ENCODE data around the gene PAXIP1.
"Not testable (repeated sequence)": the region's sequence is repeated elsewhere in the genome, so short reads cannot be mapped to it uniquely, and the experiment has no call there.

The PAXIP1 gene, protein sequence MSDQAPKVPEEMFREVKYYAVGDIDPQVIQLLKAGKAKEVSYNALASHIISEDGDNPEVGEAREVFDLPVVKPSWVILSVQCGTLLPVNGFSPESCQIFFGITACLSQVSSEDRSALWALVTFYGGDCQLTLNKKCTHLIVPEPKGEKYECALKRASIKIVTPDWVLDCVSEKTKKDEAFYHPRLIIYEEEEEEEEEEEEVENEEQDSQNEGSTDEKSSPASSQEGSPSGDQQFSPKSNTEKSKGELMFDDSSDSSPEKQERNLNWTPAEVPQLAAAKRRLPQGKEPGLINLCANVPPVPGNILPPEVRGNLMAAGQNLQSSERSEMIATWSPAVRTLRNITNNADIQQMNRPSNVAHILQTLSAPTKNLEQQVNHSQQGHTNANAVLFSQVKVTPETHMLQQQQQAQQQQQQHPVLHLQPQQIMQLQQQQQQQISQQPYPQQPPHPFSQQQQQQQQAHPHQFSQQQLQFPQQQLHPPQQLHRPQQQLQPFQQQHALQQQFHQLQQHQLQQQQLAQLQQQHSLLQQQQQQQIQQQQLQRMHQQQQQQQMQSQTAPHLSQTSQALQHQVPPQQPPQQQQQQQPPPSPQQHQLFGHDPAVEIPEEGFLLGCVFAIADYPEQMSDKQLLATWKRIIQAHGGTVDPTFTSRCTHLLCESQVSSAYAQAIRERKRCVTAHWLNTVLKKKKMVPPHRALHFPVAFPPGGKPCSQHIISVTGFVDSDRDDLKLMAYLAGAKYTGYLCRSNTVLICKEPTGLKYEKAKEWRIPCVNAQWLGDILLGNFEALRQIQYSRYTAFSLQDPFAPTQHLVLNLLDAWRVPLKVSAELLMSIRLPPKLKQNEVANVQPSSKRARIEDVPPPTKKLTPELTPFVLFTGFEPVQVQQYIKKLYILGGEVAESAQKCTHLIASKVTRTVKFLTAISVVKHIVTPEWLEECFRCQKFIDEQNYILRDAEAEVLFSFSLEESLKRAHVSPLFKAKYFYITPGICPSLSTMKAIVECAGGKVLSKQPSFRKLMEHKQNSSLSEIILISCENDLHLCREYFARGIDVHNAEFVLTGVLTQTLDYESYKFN

DNA sequence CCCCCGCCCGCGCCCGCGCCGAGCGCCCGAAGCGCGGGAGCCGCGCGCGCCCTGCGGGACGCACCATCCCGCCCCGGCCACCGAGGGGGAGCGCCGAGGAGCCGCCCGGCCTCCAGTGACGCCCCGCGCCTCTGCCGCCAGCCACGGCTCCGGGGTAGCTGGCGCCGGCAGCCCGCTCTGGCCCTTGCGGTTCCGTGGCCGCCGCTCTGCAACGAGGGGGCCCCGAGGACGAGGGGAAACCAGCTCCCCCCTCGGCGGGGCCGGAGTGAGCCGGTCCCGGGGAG lies at the start of gene PAXIP1:
TSS of gene PAXIP1 (minus strand) at position 33 of the 284 bp plus-strand sequence. CDS start 195 bp downstream, outside the sequence.
- DNase-seq, result no peak

DNA sequence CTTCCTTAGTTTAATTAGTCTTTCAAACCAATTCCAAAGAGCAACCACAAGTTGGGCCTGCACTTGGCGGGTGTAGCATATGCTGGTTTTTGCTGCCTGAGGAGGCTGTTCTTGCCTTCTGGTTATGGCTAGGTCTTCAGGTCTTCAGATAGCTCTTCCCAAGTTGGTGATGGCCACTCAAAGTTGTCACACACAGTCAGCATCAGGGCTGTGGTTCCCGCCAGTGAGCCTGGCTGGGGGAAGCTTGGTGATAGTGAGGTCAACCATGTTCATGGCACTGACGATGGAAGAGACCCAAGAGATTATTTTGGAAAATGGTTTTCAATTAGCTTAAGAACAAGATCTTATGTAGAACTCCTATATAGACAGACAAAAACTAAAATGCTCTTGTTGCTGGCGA lies 48.4 kb upstream of the PAXIP1 start:
- no peak for DNase-seq

DNA sequence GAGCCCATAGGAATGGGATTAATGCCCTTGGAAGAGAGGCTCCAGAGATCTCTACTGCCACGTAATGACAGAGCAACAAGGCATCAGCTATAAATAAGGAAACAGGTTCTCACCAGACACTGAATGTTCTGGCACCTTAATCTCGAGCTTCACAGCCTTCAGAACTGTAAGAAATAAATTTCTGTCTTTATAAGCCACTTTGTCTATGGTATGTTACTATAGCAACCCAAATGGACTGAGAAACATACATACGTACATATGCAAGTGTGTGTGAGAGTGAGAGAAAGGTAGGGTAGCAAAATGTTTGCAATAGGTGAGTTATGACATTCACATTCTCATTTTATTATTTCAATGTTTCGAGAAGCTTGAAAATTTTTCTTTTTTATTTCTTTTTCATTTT lies 45.1 kb upstream of the PAXIP1 start:
- no peak for DNase-seq

DNA sequence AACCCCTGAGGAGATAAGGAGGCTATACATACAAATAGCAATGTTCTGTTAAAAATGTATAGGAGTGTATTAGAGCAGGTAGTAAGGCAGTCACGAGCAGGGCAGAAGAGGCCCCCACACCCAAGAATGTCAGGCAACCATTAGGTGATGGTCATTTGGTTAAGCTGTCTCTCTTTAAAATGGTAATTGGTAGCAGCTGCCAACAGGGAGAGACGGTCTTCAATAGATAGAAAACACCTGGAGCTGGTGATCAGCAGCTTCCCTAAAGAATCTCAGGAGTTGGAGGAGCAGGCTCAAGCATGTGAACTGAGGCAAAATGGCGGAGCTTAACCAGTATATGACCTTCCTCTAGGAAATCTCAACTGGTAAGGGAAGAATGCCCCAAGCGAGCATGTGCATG lies 40.8 kb upstream of the PAXIP1 start:
- DNase-seq, result no peak

DNA sequence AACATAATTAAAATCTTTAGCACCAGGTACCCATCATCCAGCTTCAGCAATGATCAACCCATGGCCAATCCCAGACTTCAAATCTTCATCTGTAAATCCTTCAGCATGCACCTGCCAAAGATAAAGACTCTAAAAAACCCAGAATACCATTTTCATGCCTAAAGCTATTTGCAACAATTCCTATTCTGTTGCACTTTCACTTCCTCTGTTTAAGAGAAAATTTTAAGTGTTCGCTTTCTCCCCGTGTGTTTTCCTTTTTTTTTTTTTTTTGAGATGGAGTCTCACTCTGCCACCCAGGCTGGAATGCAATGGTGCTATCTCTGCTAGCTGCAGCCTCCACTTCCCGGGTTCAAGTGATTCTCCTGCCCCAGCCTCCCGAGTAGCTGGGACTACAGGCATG lies 35.4 kb upstream of the PAXIP1 start:
- DNase-seq, result no peak

DNA sequence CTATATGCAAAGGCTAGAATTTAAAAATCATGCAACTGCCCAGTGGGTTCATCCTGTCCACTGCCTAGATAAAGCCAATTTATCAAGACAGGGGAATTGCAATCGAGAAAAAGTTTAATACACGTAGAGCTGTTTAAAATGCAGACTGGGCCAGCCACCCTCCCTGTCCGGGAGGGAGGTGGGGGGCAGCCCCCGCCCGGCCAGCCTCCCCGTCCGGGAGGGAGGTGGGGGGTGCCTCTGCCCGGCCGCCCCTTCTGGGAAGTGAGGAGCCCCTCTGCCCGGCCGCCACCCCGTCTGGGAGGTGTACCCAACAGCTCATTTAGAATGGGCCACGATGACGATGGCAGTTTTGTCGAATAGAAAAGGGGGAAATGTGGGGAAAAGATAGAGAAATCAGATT lies 31.6 kb upstream of the PAXIP1 start:
- not testable (repeated sequence) for DNase-seq

DNA sequence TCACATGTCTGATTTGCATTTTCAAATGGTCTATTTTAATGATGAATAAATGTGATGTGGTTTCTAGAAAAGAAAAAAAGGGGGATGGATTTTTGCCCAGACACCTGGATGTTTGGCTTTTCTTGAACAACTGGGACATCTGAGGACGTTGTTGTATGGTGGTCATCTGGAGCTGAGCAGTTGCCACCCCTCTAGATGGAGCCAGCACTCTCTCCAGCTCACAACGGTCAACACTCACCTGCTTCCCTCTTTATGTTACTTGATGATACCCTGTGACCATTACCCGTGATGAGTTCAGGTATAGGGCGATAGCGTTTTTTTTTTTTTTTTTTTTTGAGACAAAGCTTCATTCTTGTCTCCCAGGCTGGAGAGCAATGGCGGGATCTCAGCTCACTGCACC lies 30.1 kb upstream of the PAXIP1 start:
- DNase-seq, result no peak

DNA sequence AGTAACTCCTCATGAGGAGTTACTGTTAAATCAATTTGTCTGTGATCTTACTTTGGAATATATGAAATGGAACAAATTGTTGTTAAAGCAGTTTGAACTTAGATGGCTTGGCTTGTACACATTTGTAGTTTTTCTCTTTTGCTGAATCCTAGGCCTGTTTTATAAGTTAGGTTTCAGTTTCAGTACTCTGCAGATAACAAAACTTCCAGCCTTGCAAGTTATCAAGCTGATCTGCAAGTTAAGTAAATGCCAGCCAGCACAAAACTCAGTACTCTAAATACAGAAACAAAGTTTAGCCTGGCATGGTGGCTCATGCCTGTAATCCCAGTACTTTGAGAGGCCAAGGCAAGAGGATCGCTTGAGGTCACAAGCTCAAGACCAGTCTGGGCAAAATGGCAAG lies 25.0 kb upstream of the PAXIP1 start:
- no peak for DNase-seq

DNA sequence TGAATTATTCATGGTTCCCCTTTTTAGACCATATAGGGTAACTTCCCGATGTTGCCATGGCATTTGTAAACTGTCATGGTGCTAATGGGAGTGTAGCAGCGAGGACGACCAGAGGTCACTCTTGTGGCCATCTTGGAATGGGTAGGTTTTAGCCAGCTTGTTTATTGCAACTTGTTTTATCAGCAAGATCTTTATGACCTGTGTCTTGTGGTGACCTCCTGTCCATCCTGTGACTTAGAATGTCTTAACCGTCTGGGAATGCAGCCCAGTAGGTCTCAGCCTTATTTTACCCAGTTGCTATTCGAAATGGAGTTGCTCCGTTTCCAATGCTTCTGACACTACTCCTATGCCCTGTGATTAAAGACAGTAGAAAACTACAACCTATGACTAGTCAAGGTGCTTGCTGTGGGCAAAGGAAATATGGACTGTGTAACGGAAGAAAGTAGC lies 18.8 kb upstream of the PAXIP1 start:
- no peak for DNase-seq

DNA sequence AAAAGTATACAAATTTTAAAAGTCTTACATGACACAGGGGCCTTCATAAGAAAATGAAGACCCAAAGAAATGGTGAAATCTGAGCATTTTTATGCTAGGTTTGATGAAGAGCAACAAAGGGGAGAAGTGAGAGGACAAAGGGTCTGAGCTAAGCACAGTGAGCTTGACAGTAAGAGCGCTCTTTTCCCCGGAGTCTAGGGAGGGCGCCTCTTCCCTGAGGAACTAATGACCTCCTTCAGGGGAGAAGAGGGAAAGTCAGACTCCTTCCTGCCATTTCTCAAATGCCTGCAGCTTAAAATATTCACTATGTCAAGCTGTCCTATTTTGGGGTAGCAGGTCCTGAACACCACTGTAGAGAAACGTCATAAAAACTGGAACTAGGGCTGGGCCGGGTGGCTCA lies 18.1 kb upstream of the PAXIP1 start:
- no peak for DNase-seq

DNA sequence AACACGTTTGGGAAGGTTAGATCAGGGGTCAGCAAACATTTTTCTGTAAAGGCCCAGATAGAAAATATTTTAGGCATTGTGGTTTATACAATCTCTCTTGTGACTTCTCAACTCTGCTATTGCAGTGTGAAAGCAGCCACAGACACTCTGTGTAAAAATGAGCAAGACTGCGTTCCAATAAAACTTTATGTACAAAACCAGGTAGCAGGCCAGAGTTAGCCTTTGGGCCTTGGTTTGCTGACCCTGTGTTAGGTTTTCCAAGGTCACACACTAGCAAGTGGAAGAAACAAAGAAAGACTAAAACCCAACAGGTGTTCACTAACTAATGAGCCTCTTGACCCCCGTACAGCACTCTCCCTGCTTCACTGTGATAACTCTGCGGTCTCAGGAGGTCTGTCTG lies 14.9 kb upstream of the PAXIP1 start:
- no peak for DNase-seq

DNA sequence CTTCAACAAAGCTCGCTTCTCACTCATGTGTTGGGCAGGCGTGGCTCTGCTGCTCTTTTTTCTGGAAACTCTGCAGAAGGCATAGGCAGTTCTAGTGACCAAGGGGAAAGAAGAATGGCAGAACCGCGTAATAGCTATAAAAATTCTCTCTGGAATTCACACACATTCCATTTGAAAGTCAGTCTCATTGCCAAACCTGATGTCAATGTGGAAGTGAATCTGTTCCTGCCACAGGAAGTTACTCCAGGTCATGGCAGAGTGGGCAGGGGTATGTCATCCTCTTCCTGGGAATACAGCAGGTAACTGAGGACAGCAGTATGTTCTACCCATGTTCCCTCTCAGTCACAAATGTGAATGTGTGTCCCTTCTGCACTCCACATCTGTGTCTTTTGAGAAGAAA lies 8.2 kb upstream of the PAXIP1 start:
- no peak for DNase-seq

DNA sequence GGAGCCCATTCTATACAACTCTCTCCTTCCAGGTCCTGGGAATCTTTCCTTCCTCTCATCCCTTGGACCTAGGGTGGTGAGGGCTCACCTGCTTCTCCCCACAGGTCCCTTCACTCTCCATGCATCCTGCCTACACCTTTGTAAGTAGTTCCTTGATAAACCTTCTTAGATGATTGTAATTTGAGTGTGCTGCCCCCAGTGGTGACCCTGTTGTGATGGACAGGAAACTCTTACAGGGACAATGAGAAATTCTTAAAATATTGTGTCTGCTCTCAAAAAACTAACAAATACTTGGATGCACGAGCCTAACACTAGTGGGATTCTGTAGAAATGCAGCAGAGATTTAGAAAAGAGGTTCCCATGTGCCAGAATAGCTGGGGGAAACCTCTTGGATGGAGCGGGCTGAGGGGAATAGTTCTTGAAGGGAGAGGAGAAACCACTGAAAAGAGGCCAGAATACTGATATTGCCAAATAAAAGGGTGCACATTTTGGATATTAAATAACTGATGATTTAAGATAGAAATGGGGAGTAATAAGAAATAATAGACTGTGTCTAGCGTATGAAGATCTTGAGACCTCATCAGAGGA lies 6.7 kb upstream of the PAXIP1 start:
- no peak for DNase-seq

DNA sequence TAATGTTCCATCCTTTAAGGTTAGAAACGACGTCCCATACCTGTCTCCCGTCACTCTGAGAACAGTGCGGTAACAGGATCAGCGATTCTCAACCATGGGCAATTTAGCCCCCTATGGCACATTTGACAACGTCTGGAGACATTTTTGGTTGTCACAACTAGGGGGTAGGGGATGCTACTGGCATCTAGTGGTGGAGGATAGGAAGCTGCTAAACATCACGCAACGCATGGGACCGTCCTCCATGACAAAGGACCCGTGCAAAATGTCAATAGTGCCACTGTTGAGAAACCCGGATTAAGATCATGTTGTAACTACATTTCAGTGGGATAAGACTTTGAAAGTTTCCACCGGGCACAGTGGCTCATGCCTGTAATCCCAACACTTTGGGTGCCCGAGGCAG lies 5.0 kb upstream of the PAXIP1 start:
- DNase-seq, result no peak

DNA sequence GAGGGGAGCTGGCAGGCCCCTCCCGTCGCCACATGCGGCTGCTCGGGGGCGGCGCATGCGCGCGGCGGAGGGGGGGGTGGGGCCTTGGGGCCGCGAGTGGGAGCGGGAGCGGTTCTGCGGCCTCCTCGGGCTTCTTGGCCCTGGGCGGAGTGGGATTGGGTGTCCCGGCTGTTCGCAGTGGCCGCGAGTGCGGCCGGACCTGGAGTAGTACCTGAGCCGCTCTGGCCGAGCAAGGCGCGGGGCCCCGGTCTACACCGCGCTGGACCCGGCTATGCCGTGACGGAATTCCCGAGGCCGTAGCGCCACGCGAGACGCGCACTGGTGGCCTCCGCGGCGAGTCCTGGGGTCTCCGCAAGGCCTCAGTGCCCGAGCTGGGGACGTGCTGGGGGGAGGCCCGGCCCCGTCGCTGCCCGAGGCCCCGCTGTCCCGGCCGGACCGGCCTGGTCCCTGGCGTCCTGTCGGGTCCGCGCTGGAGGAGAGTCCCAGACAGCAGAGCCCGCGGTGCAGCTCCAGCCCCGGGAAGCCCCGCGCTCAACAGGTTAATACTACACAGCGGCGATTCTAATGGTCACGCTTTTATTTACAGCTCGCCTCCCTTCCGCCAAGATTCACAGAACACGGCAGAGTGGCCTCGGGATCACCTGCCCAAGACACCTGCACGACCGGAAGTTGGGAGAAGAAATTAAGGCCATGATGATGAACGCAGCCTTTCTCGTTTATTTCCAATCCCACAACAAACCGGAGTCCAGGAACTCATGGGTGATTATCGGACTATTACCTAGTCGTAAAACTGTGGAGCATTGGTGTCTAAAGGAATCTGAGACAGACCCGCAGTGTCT lies 671 bp upstream of the PAXIP1 start:
- peak; percentile 93 for DNase-seq

DNA sequence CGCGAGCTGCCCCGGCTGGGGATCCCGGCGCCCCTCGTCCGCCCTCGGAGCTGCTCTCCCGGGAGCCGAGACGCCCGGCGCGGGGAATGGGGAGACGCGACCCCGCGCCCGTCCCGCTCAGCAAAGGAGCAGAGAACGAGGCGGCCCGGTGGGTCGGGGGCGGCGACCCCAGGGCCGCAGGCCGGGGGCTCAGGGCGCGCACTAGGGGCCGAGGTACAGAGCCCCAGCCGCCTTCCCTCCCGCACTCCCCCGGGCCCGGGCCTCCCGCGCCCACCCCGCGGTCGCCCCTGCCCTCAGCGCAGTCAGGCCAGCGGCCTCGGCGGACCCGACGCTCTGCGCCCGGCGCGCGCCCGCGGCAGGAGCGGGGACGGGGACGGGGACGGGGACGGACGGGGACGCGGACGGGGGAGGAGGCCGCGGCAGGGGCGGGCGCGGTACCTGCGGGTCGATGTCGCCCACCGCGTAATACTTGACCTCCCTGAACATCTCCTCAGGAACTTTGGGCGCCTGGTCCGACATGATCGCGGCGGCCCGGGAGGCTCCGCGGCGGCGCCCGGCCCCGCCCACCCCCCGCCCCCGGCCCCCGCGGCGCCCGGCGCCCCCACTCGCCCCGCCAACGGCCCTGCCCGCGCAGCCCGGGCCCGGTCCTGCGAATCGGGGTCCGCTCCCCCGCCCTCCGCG lies 373 bp downstream of the PAXIP1 start:
- peak; percentile 70 for DNase-seq

DNA sequence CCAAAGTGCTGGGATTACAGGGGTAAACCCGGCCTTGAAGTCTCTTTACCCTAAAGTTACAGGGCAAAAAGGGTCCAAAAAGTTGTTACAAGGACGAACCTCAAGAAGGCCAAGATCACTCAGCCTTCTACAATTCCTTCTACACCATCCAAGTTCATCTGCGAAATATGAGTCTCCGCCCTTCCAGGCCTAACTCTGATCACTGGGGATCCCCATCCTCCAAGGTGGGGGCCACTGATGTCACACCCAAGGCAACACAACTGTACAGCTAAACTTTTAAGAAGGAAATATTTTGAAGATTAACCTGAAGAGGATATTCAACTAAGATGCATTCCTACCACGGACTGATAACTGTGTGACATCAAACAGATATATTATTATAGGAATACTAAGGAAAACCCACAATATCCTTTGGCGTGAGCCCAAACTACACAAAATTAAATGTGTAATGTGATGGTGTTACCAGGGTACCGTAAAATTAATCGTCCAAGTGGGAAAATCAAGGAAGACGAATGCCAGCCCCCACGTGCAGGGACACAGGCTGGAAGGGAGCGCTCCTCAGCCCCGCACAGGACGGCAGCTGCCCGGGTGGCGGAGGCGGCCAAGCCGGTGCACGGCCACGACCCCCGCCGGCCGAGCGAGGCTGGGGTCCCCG lies 1.0 kb downstream of the PAXIP1 start:
- DNase-seq, result no peak

DNA sequence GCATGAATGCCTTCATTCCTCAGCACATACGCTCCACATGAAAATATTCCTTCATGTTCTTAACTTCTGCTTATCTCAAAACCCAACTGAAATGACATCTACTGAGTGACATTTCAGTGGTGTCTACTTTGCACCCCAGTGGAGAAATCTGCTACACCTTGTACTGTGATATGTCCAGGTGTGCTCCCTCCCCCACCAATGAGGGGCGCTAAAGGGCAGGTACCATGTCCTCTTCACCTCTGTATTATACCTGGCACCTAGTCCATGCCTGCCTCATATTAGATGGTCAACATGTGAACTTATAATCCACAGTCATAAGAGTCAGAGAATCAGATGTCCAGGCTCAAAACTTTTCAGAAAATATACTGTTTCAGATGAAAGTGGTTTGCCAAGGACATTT lies 2.1 kb downstream of the PAXIP1 start:
- no peak for DNase-seq

DNA sequence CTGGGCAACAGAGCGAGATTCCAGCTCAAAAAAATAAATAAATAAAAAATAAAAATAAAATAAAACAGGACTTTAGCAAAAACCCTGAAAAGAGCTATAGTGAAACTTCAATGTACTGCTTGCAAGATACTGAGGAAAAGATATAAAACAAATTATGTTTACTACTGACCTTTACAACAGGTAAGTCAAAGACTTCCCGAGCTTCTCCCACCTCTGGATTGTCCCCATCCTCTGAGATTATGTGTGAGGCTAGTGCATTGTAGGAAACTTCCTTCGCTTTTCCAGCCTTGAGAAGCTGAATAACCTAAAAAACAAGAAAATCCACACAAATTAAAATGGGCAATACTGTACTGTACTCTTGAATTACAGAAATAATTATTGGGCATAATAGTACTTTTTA lies 4.4 kb downstream of the PAXIP1 start:
- no peak for DNase-seq

DNA sequence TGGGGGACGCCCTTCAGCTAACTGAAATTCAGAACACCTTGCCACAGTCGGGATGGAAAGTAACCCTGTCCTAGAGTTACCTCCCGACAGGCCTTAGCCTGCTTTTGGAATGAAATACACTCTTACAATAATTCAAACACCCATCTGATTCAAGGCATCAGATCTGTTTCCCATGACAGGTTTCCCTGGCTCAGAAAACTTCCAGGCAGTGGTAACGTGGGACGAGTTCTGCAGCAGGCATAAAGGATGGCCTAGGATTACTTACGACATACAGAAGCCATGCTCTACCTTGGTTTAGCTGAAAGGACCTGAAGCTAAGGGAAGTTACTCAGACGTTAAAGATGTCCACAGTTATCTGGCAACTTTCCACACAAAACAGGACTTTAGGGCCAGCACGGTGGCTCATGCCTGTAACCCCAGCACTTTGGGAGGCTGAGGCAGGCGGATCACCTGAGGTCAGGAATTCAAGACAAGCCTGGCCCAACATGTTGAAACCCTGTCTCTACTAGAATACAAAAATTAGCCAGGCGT lies 5.0 kb downstream of the PAXIP1 start:
- DNase-seq, result no peak

DNA sequence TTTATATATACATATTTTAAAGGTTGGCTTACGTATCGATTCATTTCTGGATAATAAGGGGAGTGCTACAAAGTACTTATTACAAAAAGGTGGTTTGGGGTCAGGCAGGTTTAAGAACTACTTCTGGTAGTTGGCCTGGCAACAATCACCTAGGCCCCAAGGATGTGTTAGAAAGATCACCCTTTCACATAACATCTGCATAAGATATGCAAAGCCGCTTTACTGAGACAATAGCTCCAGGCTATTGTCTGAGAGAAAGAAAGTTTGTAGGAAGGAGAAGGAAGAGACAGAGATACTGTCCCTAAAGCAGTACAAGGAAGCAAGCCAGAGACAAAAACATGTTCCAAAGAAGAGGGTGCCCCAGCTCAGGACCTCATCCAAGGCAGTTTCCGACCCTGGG lies 6.2 kb downstream of the PAXIP1 start:
- DNase-seq, result no peak

All from right forelimb (tissue), 1 donor.